GM19239 (cell line): ENCODE data around the gene TGFB1I1.
A peak's percentile ranks its signal among the peaks of the same experiment; 100 is the strongest.
"Not testable (repeated sequence)": the region's sequence is repeated elsewhere in the genome, so short reads cannot be mapped to it uniquely, and the experiment has no call there.

Experiments used
- DNase-seq: peaks from one replicate; pipeline ENCODE4 v3.0.0; 2011; ENCODE audit warnings: low spot score; ENCODE audit not compliant: insufficient read length
- FAIRE-seq: peaks from 2 replicates; lab custom pipeline; 2011; peaks lifted over from hg19 to GRCh38; lab: Jason Lieb, UNC

Gene TGFB1I1

DNA sequence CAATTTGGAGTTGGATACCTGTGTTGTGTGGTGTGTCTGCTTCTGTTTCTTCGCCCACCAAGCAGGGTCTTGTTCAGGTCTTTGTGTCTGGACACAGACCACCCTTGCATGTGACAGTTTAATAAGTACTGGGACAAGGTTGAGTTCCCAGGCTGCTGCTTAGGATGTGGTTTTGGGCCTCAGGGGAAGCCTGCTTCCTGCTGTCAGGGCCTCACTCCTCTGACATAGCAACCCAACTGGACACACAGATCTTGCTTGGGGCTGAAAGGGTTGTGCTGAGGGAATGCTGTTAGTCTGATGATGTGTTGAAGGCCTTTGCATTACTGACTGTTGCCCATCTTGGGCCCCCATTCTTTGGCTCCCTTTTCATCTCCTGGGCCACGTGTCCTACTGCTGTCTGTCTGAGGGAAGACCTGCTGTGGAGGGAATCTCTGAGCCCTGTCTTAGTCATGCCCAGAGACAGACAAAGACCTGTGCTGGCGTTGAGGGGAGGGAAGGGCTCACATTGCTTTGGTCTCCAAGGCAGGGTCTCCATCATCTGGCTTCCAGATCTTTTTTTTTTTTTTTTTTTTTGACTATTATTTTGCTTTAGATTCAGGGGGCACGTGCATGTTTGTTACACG lies 4.7 kb upstream of the TGFB1I1 start:
- DNase-seq = no peak
- no peak for FAIRE-seq

DNA sequence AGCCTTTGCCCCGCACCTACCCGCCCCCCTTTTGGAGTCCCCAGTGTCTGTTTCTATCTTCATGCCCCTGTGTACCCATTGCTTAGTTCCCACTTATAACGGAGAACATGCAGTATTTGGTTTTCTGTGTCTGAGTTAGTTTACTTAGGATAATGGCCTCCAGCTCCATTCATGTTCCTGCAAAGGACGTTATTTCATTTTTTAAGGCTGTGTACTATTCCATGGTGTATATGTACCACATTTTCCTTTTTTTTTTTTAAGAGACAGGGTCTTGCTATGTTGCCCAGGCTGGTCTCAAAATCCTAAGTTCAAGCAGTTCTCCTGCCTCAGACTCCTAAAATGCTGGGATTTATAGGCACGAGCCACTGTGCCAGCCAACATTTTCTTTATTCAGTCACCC lies 4.1 kb upstream of the TGFB1I1 start:
- no peak for FAIRE-seq
- no peak for DNase-seq

DNA sequence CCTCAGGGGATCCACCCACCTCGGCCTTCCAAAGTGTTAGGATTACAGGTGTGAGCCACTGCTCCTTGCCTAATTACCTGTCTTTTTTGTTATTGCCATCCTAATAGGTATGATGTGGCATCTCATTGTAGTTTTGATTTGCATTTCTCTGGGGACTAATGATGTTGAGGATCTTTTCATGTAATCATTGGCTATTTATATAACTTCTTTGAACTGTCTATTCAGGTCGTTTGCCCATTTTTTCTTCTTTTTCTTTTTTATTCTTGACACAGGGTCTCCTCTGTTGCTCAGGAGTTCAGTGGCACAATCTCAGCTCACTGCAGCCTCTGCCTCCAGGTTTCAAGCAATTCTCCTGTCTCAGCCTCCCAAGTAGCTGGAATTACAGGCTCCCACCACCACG lies 1.3 kb upstream of the TGFB1I1 start:
- FAIRE-seq (no peak), DNase-seq (no peak)

DNA sequence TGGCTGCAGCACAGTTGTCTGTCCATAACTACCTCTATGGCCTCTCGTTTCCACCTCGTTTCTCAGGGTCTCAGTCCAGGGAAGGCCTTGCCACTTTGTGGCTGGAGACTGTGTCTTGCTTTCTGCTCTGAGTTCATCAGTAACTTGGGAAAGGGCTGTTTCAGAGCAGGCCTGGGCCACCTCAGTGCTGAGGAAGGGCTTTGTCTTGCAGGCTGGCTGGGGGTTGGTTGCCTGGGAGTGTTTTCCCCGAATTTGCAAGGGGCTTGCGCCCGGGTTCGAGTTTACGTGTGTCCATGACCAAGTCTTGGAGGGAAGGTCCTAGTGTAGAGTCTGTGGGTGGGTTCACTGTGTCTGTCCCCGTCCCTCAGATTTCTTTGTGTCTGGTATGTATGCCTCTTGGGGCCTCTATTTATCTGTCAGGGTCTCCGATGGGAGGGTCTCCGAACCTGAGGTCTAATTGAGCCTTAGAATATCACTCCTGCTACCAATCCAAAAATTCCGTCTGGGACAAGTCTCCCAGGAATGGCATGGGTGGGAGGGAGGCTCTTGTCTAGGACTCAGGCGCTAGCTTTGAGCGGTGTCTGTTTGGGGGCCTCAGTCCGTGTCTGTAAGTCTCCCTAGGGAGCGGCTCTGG lies 594 bp upstream of the TGFB1I1 start:
- FAIRE-seq = no peak

GRCh38 chr16:31472709-31473203 lies 804 bp downstream of the TGFB1I1 start:
- DNase-seq (no peak), FAIRE-seq (no peak)

More for the DNA sequence above, 594 bp upstream of the TGFB1I1 start:
- no peak for DNase-seq

DNA sequence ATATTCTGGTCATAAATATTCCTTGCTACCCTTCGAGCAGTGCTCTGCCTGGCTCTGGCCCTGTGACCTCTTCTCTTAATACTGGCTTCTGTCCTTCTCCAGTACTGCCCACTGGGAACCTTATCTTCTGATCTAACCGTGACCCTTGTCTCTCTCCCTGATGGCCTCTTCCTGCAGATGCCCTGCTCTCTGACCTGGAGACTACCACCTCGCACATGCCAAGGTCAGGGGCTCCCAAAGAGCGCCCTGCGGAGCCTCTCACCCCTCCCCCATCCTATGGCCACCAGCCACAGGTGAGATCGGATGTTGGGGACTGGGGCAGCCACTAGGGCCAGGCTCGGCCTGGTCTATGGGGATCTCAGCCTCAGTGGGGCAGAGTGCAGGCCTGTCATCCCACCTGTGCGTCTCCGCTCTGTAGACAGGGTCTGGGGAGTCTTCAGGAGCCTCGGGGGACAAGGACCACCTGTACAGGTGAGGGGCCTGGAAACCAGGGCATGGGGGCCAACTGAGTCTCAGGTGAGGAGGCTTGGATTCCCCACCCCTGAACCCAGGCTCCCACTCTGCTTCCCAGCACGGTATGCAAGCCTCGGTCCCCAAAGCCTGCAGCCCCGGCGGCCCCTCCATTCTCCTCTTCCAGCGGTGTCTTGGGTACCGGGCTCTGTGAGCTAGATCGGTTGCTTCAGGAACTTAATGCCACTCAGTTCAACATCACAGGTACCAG lies 1.5 kb downstream of the TGFB1I1 start:
- FAIRE-seq (no peak), DNase-seq (no peak)

DNA sequence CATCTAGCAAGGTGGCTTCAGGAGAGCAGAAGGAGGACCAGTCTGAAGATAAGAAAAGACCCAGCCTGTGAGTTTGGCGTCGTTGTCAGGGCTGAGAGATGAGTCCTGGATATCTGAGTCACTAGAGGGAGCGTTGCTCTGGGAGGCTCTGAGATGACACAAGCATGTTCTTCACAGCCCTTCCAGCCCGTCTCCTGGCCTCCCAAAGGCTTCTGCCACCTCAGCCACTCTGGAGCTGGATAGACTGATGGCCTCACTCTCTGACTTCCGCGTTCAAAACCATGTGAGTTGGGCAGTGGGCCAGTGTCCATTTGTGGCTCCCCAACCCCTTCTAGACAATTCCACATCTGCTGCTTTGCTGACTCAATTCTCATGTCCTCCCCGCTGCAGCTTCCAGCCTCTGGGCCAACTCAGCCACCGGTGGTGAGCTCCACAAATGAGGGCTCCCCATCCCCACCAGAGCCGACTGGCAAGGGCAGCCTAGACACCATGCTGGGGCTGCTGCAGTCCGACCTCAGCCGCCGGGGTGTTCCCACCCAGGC lies 2.3 kb downstream of the TGFB1I1 start:
- FAIRE-seq = no peak
- DNase-seq = no peak

GRCh38 chr16:31474773-31475738 lies 3.1 kb downstream of the TGFB1I1 start:
- FAIRE-seq (no peak), DNase-seq (no peak)

DNA sequence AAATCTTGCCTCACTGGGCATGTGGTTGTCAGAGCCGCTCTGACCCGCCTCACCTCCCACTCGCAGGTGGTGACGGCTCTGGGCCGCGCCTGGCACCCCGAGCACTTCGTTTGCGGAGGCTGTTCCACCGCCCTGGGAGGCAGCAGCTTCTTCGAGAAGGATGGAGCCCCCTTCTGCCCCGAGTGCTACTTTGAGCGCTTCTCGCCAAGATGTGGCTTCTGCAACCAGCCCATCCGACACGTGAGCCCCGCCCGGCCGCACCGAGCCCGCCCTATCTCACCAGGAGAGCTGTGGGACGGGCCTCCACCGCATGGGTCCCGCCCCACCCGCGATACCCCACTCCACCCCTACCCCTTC lies 4.0 kb downstream of the TGFB1I1 start:
- DNase-seq = no peak
- FAIRE-seq = no peak

GRCh38 chr16:31476303-31477219 lies 4.6 kb downstream of the TGFB1I1 start:
- FAIRE-seq (peak; percentile 75), DNase-seq (peak; percentile 82)

GRCh38 chr16:31477220-31478216 lies 5.6 kb downstream of the TGFB1I1 start:
- DNase-seq = no peak

GRCh38 chr16:31478956-31479355 lies 7.0 kb downstream of the TGFB1I1 start:
- no peak for DNase-seq
- FAIRE-seq = no peak

More at GRCh38 chr16:31477220-31478216, 5.6 kb downstream of the TGFB1I1 start:
- peak; percentile 42 for FAIRE-seq

GRCh38 chr16:31479751-31480150 lies 7.8 kb downstream of the TGFB1I1 start:
- DNase-seq (no peak), FAIRE-seq (no peak)

DNA sequence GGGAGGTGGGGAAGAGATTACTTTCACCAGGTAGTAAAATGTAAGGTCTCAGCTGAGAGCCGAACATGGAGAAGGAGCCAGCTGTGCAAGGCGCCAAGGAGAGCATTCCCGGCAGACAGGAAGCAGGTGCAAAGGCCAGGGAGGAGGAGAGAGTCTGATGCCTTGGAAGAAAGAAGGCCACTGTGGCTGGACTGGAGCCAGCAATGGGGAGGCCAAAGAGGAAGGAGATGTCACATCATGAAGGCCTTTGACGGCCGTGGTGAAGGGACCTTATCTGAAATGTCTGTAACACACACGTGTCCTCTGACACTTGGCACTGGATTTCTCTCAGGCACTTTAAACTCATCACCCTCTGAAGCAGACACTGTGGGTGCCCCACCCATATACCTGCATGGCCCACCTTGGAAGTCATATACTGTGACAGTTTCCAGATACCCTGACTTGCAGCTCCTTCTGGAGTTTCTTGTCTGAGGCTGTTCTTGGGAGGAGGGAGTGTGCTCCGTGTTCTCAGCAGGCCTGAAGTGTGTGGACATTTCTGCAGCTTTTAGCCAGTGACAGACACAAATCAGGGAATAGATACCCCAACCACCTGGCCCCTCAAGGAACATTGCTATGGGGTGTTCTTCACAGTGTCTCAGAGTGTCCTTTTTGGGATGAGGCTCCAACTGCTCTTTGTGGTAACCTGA lies 9.0 kb downstream of the TGFB1I1 start:
- no peak for DNase-seq
- no peak for FAIRE-seq

DNA sequence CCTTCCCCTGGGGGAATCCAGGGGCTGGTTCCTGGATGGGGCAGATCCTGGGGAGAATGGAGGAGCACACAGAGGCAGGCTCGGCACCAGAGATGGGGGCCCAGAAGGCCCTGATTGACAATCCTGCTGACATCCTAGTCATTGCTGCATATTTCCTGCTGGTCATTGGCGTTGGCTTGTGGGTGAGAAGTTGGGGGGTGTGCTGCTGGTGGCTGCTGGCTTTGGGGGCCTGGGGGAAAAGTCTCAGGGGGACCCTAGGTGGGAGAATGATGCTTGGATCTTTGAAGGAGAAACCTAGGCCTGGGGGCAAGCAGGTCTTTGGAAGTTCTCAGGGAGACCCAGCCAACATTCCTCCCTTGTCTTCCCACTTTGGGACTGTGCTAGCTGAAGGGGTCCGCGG lies 11.1 kb downstream of the TGFB1I1 start, which contains the start of gene SLC5A2:
SLC5A2 (plus strand) TSS at position 43 of the 400 bp plus-strand sequence; CDS start at position 57, 14 bp downstream.
- FAIRE-seq = no peak
- DNase-seq = no peak

DNA sequence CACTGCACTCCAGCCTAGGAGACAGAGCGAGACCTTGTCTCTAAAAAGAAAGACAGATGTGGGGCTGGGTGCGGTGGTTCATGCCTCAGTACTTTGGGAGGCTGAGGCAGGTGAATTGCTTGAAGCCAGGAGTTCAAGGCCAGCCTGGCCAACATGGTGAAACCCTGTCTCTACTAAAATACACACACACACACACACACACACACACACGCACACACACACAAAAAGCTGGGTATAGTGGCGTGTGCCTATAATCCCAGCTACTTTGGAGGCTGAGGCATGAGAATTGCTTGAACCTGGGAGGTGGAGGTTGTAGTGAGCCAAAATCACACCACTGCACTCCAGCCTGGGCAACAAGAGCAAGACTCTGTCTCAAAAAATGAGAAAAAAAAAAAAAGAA lies 12.1 kb downstream of the TGFB1I1 start:
- not testable (repeated sequence) for FAIRE-seq, DNase-seq
